AG09319 (cell line): ENCODE data around the gene ZBTB20.

Experiments used
- DNase-seq: peaks from one replicate; pipeline ENCODE4 v3.0.0-alpha.2; 2010; ENCODE audit warnings: low read depth; ENCODE audit errors: extremely low read depth
- TF ChIP-seq, protein P1 (sequence below): IDR thresholded peaks from 2 replicates; pipeline ENCODE4 v1.5.1; 2011; ENCODE audit warnings: low read depth, mild to moderate bottlenecking, inconsistent platforms, low read length, moderate library complexity

The ZBTB20 gene

GRCh38 chr3:115071601-115072000 lies 75.5 kb downstream of the ZBTB20 start:
- TF ChIP-seq, protein P1, sequence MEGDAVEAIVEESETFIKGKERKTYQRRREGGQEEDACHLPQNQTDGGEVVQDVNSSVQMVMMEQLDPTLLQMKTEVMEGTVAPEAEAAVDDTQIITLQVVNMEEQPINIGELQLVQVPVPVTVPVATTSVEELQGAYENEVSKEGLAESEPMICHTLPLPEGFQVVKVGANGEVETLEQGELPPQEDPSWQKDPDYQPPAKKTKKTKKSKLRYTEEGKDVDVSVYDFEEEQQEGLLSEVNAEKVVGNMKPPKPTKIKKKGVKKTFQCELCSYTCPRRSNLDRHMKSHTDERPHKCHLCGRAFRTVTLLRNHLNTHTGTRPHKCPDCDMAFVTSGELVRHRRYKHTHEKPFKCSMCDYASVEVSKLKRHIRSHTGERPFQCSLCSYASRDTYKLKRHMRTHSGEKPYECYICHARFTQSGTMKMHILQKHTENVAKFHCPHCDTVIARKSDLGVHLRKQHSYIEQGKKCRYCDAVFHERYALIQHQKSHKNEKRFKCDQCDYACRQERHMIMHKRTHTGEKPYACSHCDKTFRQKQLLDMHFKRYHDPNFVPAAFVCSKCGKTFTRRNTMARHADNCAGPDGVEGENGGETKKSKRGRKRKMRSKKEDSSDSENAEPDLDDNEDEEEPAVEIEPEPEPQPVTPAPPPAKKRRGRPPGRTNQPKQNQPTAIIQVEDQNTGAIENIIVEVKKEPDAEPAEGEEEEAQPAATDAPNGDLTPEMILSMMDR, result no peak
- no peak for DNase-seq

- TF ChIP-seq, protein P1, result no peak
- DNase-seq, result no peak
Observed at GRCh38 chr3:115071166-115071565, 75.9 kb downstream of the ZBTB20 start.

- no peak for DNase-seq
- TF ChIP-seq, protein P1, result no peak
Observed at GRCh38 chr3:115068799-115069198, 78.3 kb downstream of the ZBTB20 start.

GRCh38 chr3:115062412-115062956 lies 84.6 kb downstream of the ZBTB20 start:
- TF ChIP-seq, protein P1, result no peak
- DNase-seq, result peak; percentile 32

GRCh38 chr3:115062009-115062408 lies 85.1 kb downstream of the ZBTB20 start:
- TF ChIP-seq, protein P1, result no peak
- DNase-seq, result no peak

GRCh38 chr3:115052906-115053305 lies 94.2 kb downstream of the ZBTB20 start:
- no peak for DNase-seq
- TF ChIP-seq, protein P1, result no peak

DNA sequence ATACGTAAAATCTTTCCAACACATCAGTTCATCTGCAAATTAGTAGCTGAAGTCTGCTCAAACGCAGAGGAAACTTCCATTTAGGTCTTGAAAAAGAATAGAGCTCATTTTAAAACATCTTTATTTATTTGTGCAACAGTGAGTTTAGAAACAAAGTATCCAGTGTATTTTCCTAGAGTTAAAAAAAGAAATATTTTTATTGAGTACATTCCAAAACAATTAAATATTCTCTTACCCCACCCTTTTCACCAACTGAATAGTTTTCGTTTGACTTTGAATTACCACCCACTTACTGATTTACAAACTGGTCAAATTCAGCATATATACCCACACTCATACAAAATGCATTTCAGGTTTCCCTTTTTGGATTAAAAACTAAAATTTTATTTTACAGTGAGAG lies 104.7 kb downstream of the ZBTB20 start:
- no peak for DNase-seq

More for the DNA sequence above, 104.7 kb downstream of the ZBTB20 start:
- TF ChIP-seq, protein P1, result no peak
